Measurements from ENCODE around the gene ZFR. TPM values are rescaled to one million over a fixed set of nuclear protein-coding genes. Genes with fewer than 3 reads are reported as not detected.

The ZFR gene
- total RNA-seq (2014; rRNA removed; shearing (Covaris generic)) = 110 and 124 TPM in 2 replicates
- polyA plus RNA-seq (2016; fragmentation: Nextera tagmentation; extraction: Ambion mirVana) = 103 and 110 TPM in 2 replicates

- no peaks in the 10 kb centered on the region for H3K9me3 ChIP-seq (ENCODE audit: low read depth)
- H4K20me1 ChIP-seq (ENCODE audit: insufficient read depth) = no peaks in the 10 kb centered on the region
- peak; percentile 92 for DNase-seq
- peaks cover 40% of the 10 kb centered on the region for H3K79me2 ChIP-seq (ENCODE audit: insufficient read depth)
- no peaks in the 10 kb centered on the region; the same call in 1 of the 2 replicates for H3K36me3 ChIP-seq (ENCODE audit: low read depth)
- no peaks in the 10 kb centered on the region for H3K9me2 ChIP-seq (ENCODE audit: insufficient read depth)
- WGBS, 2 experiments (ENCODE audit: low coverage in 1 of 2, low lambda C conversion rate in 2 of 2, missing lambda C conversion rate in 2 of 2) = 3% methylated on average over 28 to 58 of the region's 70 CpGs
- H3K9ac ChIP-seq = peak within 1 kb of the TSS; percentile 97
- TF ChIP-seq EZH2 (IDR thresholded peaks at IDR 0.05; ENCODE audit: insufficient read depth, poor library complexity, severe bottlenecking) = no peak
- no peak for TF ChIP-seq EZH2phosphoT487 (IDR thresholded peaks at IDR 0.05; ENCODE audit: insufficient read depth, low read depth)
- H3K4me1 ChIP-seq (ENCODE audit: insufficient read depth) = peaks cover 20% of the 10 kb centered on the region
- peak within 1 kb of the TSS; percentile 87 for H2AFZ ChIP-seq
- peak within 1 kb of the TSS; percentile 90 for H3K27ac ChIP-seq
- H3K4me3 ChIP-seq = peak within 1 kb of the TSS; percentile 84
- H3K27me3 ChIP-seq (replicated peaks; ENCODE audit: insufficient read depth) = no peaks in the 10 kb centered on the region
- H3K4me2 ChIP-seq (ENCODE audit: unreplicated experiment) = peak within 1 kb of the TSS; percentile 99
- in situ Hi-C loops (cut with MboI) = no loop called here
- peaks cover 23% of the 10 kb centered on the region for H3F3A ChIP-seq (ENCODE audit: insufficient read depth)
Measured at GRCh38 chr5:32444431-32445286, at the start of gene ZFR. ZFR (minus strand) TSS chr5:32444740; CDS start chr5:32444658, 82 bp downstream.

- no peak for DNase-seq
- Histone ChIP-seq H3K4me3 (no peak overlapping the region), H3K4me2 (ENCODE audit: unreplicated experiment) (no peak overlapping the region), H3K79me2 (ENCODE audit: insufficient read depth) (no peaks in the 10 kb centered on the region), H3F3A (ENCODE audit: insufficient read depth) (no peaks in the 10 kb centered on the region), H3K27me3 (replicated peaks; ENCODE audit: insufficient read depth) (no peaks in the 10 kb centered on the region), H3K9me3 (ENCODE audit: low read depth) (no peaks in the 10 kb centered on the region), H3K27ac (no peak overlapping the region), H4K20me1 (ENCODE audit: insufficient read depth) (no peaks in the 10 kb centered on the region), H3K36me3 (ENCODE audit: low read depth) (no peaks in the 10 kb centered on the region), H2AFZ (no peak overlapping the region), H3K4me1 (ENCODE audit: insufficient read depth) (peaks cover 6% of the 10 kb centered on the region), H3K9ac (no peak overlapping the region), H3K9me2 (ENCODE audit: insufficient read depth) (no peaks in the 10 kb centered on the region)
- in situ Hi-C loops (cut with MboI) = loop anchor here (10.0 kb wide), 1 partner anchor 94 kb away; the partner anchor contains the start of gene SUB1
- TF ChIP-seq EZH2 (IDR thresholded peaks at IDR 0.05; ENCODE audit: insufficient read depth, poor library complexity, severe bottlenecking) (no peak), EZH2phosphoT487 (IDR thresholded peaks at IDR 0.05; ENCODE audit: insufficient read depth, low read depth) (no peak)
- WGBS, 2 experiments (ENCODE audit: low coverage in 1 of 2, low lambda C conversion rate in 2 of 2, missing lambda C conversion rate in 2 of 2) = 94 to 96% methylated on average over 6 of the region's 6 CpGs
Measured at GRCh38 chr5:32490972-32491557, 46.5 kb upstream of the ZFR start.

- Histone ChIP-seq H2AFZ (peak overlapping the region; percentile 12; the same call in 1 of the 2 replicates), H3K79me2 (ENCODE audit: insufficient read depth) (no peaks in the 10 kb centered on the region), H3K36me3 (ENCODE audit: low read depth) (no peaks in the 10 kb centered on the region), H3K4me3 (peak overlapping the region; percentile 5; the same call in 1 of the 2 replicates), H3K9ac (no peak overlapping the region), H3K9me3 (ENCODE audit: low read depth) (no peaks in the 10 kb centered on the region), H3K4me2 (ENCODE audit: unreplicated experiment) (peak overlapping the region; percentile 33), H3K9me2 (ENCODE audit: insufficient read depth) (no peaks in the 10 kb centered on the region), H4K20me1 (ENCODE audit: insufficient read depth) (no peaks in the 10 kb centered on the region), H3K4me1 (ENCODE audit: insufficient read depth) (peaks cover 6% of the 10 kb centered on the region), H3K27ac (no peak overlapping the region), H3K27me3 (replicated peaks; ENCODE audit: insufficient read depth) (no peaks in the 10 kb centered on the region), H3F3A (ENCODE audit: insufficient read depth) (no peaks in the 10 kb centered on the region)
- 12 to 15% methylated on average over 10 of the region's 10 CpGs for WGBS, 2 experiments (ENCODE audit: low coverage in 1 of 2, low lambda C conversion rate in 2 of 2, missing lambda C conversion rate in 2 of 2)
- DNase-seq = peak; percentile 89
- TF ChIP-seq EZH2 (IDR thresholded peaks at IDR 0.05; ENCODE audit: insufficient read depth, poor library complexity, severe bottlenecking) = no peak
- no peak for TF ChIP-seq EZH2phosphoT487 (IDR thresholded peaks at IDR 0.05; ENCODE audit: insufficient read depth, low read depth)
- in situ Hi-C loops (cut with MboI) = loop anchor here (10.0 kb wide), 1 partner anchor 95 kb away; the partner anchor contains the start of gene SUB1
Measured at GRCh38 chr5:32489791-32490562, 45.4 kb upstream of the ZFR start.

- Histone ChIP-seq H2AFZ (no peak overlapping the region), H3K4me1 (ENCODE audit: insufficient read depth) (peaks cover 6% of the 10 kb centered on the region), H4K20me1 (ENCODE audit: insufficient read depth) (no peaks in the 10 kb centered on the region), H3K4me2 (ENCODE audit: unreplicated experiment) (no peak overlapping the region), H3K9me3 (ENCODE audit: low read depth) (no peaks in the 10 kb centered on the region), H3K36me3 (ENCODE audit: low read depth) (no peaks in the 10 kb centered on the region), H3K9me2 (ENCODE audit: insufficient read depth) (no peaks in the 10 kb centered on the region), H3K27me3 (replicated peaks; ENCODE audit: insufficient read depth) (no peaks in the 10 kb centered on the region), H3K9ac (no peak overlapping the region), H3K27ac (no peak overlapping the region), H3F3A (ENCODE audit: insufficient read depth) (no peaks in the 10 kb centered on the region), H3K4me3 (no peak overlapping the region), H3K79me2 (ENCODE audit: insufficient read depth) (no peaks in the 10 kb centered on the region)
- no peak for TF ChIP-seq EZH2 (IDR thresholded peaks at IDR 0.05; ENCODE audit: insufficient read depth, poor library complexity, severe bottlenecking)
- TF ChIP-seq EZH2phosphoT487 (IDR thresholded peaks at IDR 0.05; ENCODE audit: insufficient read depth, low read depth) = no peak
- no peak for DNase-seq
- WGBS, 2 experiments (ENCODE audit: low coverage in 1 of 2, low lambda C conversion rate in 2 of 2, missing lambda C conversion rate in 2 of 2) = 64 to 76% methylated on average over 4 to 5 of the region's 5 CpGs
- in situ Hi-C loops (cut with MboI) = no loop called here
Measured at GRCh38 chr5:32487424-32487823, 42.9 kb upstream of the ZFR start.
